Activated CD8-positive, alpha-beta T cell treated with anti-CD3 and anti-CD28 coated beads, Interleukin-2, amount 10 ng/mL, durations not matched to agents 7 days and 5 days (primary cell): ENCODE results near the gene MCTP2. TPM values are rescaled to one million over a fixed set of nuclear protein-coding genes. Genes with fewer than 3 reads are reported as not detected.

Experiments used
- ATAC-seq: fragments of 150-1000 bp; cut with Tn5 transposase; one replicate; pipeline ENCODE4 v1.10.0; 2021; ENCODE audit warnings: moderate library complexity
- CTCF ChIA-PET: fragments of 350-600 bp; sonication (Branson Sonifier 250); formaldehyde crosslinking; loops from one replicate; lab custom pipeline; 2021; ENCODE audit warnings: antibody characterized with exemption; lab: Charles Lee
- POLR2A ChIA-PET: fragments of 350-600 bp; sonication (Branson Sonifier 250); formaldehyde crosslinking; loops from one replicate; lab custom pipeline; 2021; ENCODE audit warnings: antibody characterized with exemption; lab: Charles Lee
- DNase-seq: peaks from one replicate; pipeline ENCODE4 v3.0.0-alpha.2; 2020
- H3K27ac Mint-ChIP-seq: one replicate; pipeline ENCODE4 v1.8.0; 2021; ENCODE audit warnings: mild to moderate bottlenecking, mixed read lengths
- H3K27me3 Mint-ChIP-seq: one replicate; pipeline ENCODE4 v1.8.0; 2021; ENCODE audit warnings: low read depth, mixed read lengths
- H3K36me3 Mint-ChIP-seq: one replicate; pipeline ENCODE4 v1.8.0; 2021; ENCODE audit warnings: low read depth, mixed read lengths
- H3K4me1 Mint-ChIP-seq: one replicate; pipeline ENCODE4 v1.8.0; 2021; ENCODE audit warnings: low read depth, mixed read lengths
- H3K4me3 Mint-ChIP-seq: one replicate; pipeline ENCODE4 v1.8.0; 2021; ENCODE audit warnings: mild to moderate bottlenecking, mixed read lengths
- H3K9me3 Mint-ChIP-seq: one replicate; pipeline ENCODE4 v1.8.0; 2022; ENCODE audit warnings: mixed read lengths; ENCODE audit not compliant: insufficient read depth
- total RNA-seq, 2 experiments: library from RNA; stranded (reverse); gene quantifications; one replicate each; pipeline ENCODE4 v1.2.3, GENCODE V29; 2021

MCTP2 gene
- total RNA-seq, 2 experiments from 2014 or later, result 26.2 to 26.9 TPM

- DNase-seq, result no peak
- peak; percentile 36 for ATAC-seq
- ChIA-PET POLR2A (no interaction called here), CTCF (no interaction called here)
- no peak overlapping the region for H3K27ac Mint-ChIP-seq
- H3K4me3 Mint-ChIP-seq, result no peak overlapping the region
- H3K27me3 Mint-ChIP-seq, result no peaks in the 10 kb centered on the region
- peaks cover 10% of the 10 kb centered on the region for H3K36me3 Mint-ChIP-seq
- no peaks in the 10 kb centered on the region for H3K9me3 Mint-ChIP-seq
- H3K4me1 Mint-ChIP-seq, result peaks cover 15% of the 10 kb centered on the region
Observed at GRCh38 chr15:94360251-94360685, 128.9 kb downstream of the MCTP2 start.

- Mint-ChIP-seq H3K9me3 (no peaks in the 10 kb centered on the region), H3K36me3 (peaks cover 10% of the 10 kb centered on the region), H3K4me1 (peaks cover 15% of the 10 kb centered on the region), H3K4me3 (no peak overlapping the region), H3K27ac (no peak overlapping the region), H3K27me3 (no peaks in the 10 kb centered on the region)
- ChIA-PET CTCF (interaction anchor here (1.6 kb wide), 1 partner anchor 11 kb away, joined by 4 read pairs; no protein-coding TSS in a partner anchor), POLR2A (no interaction called here)
- ATAC-seq (no peak), DNase-seq (no peak)
Observed at GRCh38 chr15:94362385-94363092, 131.2 kb downstream of the MCTP2 start.

GRCh38 chr15:94363382-94363781 lies 132.0 kb downstream of the MCTP2 start:
- POLR2A ChIA-PET, result no interaction called here
- Mint-ChIP-seq H3K27ac (no peak overlapping the region), H3K4me1 (peaks cover 15% of the 10 kb centered on the region), H3K27me3 (no peaks in the 10 kb centered on the region), H3K9me3 (no peaks in the 10 kb centered on the region), H3K4me3 (no peak overlapping the region), H3K36me3 (peaks cover 12% of the 10 kb centered on the region)
- CTCF ChIA-PET, result interaction anchor here (1.0 to 1.6 kb wide), 2 partner anchors 12 to 39 kb away, joined by 4 read pairs; no protein-coding TSS in a partner anchor
- no peak for ATAC-seq
- no peak for DNase-seq

GRCh38 chr15:94366781-94367180 lies 135.4 kb downstream of the MCTP2 start:
- H3K4me3 Mint-ChIP-seq, result no peak overlapping the region
- no peaks in the 10 kb centered on the region for H3K9me3 Mint-ChIP-seq
- no peaks in the 10 kb centered on the region for H3K27me3 Mint-ChIP-seq
- ChIA-PET CTCF (no interaction called here), POLR2A (no interaction called here)
- H3K4me1 Mint-ChIP-seq, result no peaks in the 10 kb centered on the region
- no peak for DNase-seq
- no peak overlapping the region for H3K27ac Mint-ChIP-seq
- peaks cover 12% of the 10 kb centered on the region for H3K36me3 Mint-ChIP-seq
- no peak for ATAC-seq

- ATAC-seq (no peak), DNase-seq (no peak)
- no peaks in the 10 kb centered on the region for H3K9me3 Mint-ChIP-seq
- no peaks in the 10 kb centered on the region for H3K4me1 Mint-ChIP-seq
- ChIA-PET POLR2A (no interaction called here), CTCF (interaction anchor here (1.5 kb wide), 1 partner anchor 43 kb away, joined by 3 read pairs; no protein-coding TSS in a partner anchor)
- H3K36me3 Mint-ChIP-seq, result peaks cover 16% of the 10 kb centered on the region
- no peak overlapping the region for H3K4me3 Mint-ChIP-seq
- H3K27ac Mint-ChIP-seq, result no peak overlapping the region
- no peaks in the 10 kb centered on the region for H3K27me3 Mint-ChIP-seq
Observed at GRCh38 chr15:94367726-94368535, 136.6 kb downstream of the MCTP2 start.

DNA sequence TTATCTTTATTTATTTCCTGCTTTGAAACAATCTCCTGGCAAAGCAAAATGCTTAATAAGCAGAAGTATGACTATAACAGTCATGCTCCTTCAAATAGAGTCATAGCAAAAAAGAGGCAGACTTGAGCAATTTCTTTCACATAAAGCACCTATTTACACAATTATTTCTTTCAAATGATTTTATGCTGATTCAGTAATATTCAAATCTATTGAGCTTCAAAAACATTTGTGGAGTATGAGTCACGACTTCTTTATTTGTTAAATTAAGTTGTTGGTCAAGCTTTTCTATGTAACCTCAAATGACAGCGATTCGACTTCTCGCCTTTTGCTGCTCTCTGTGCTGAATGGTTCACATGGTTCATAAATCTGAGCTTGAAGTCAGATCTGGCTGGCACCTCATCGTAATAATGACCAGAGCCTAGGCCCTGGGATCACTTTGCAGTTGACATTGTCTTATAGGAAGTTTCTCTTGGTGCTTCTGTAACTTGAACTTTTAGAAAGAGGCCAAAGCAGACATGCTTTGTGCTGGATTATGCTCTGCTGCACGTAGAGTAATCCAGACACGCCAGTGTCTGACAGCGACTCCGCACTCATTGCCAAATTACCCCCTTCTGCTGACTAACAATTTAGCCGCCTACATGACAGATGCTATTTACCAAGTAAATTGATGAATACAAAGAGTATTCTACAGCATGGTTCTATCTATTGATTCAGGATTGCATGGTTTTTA lies 139.0 kb downstream of the MCTP2 start:
- H3K4me3 Mint-ChIP-seq, result no peak overlapping the region
- no peak for DNase-seq
- ATAC-seq, result no peak
- H3K27ac Mint-ChIP-seq, result no peak overlapping the region
- H3K9me3 Mint-ChIP-seq, result no peaks in the 10 kb centered on the region
- peaks cover 20% of the 10 kb centered on the region for H3K36me3 Mint-ChIP-seq
- ChIA-PET CTCF (no interaction called here), POLR2A (no interaction called here)
- no peaks in the 10 kb centered on the region for H3K4me1 Mint-ChIP-seq
- no peaks in the 10 kb centered on the region for H3K27me3 Mint-ChIP-seq

GRCh38 chr15:94370936-94371285 lies 139.6 kb downstream of the MCTP2 start:
- ChIA-PET CTCF (no interaction called here), POLR2A (no interaction called here)
- no peak overlapping the region for H3K27ac Mint-ChIP-seq
- H3K27me3 Mint-ChIP-seq, result no peaks in the 10 kb centered on the region
- H3K36me3 Mint-ChIP-seq, result peaks cover 20% of the 10 kb centered on the region
- no peaks in the 10 kb centered on the region for H3K9me3 Mint-ChIP-seq
- ATAC-seq (no peak), DNase-seq (no peak)
- no peak overlapping the region for H3K4me3 Mint-ChIP-seq
- no peaks in the 10 kb centered on the region for H3K4me1 Mint-ChIP-seq

DNA sequence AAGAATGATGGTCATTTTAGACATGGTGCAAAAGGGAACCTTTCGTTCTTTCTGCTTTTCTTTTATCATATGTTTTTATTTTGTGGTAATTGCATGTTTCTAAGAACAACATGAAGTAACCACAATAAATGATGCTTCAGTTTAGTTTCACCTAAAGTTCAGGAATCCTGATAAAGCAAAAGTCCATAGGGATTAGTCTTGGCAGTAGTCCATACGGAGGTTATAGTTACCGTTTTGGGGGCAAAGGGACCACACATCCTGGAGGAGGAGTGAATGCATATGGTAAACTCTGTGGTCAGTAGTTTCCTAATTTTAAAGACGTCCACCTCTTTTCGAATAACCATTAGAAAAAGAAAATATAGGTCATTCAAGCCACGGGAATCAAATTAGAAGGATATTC lies 141.5 kb downstream of the MCTP2 start:
- H3K4me1 Mint-ChIP-seq, result no peaks in the 10 kb centered on the region
- no peak overlapping the region for H3K4me3 Mint-ChIP-seq
- no peaks in the 10 kb centered on the region for H3K27me3 Mint-ChIP-seq
- ATAC-seq, result no peak
- H3K9me3 Mint-ChIP-seq, result no peaks in the 10 kb centered on the region
- POLR2A ChIA-PET, result no interaction called here
- H3K36me3 Mint-ChIP-seq, result peaks cover 23% of the 10 kb centered on the region
- CTCF ChIA-PET, result interaction anchor here (2.0 kb wide), 1 partner anchor 209 kb away, joined by 6 read pairs; no protein-coding TSS in a partner anchor
- no peak overlapping the region for H3K27ac Mint-ChIP-seq
- no peak for DNase-seq

DNA sequence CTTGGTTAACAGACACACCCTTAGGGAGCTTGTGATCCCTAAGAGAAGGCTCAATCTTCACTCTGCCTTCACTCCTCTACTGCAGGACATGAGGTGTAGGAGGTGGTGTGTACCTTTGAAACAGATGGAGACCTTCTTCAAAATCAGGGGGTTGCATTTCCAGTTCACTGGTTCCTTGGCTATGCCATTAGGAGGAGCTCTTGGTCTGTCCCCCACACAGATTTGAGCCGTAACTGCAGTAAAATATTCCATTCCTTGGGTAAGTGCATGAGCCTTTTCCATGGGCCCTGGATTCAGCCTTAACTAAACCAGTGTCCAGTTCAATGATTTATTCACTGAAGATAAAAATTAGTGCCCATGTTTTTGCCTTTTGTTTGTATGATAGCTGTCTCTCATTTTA lies 144.6 kb downstream of the MCTP2 start:
- H3K27ac Mint-ChIP-seq, result no peak overlapping the region
- DNase-seq, result no peak
- no peaks in the 10 kb centered on the region for H3K4me1 Mint-ChIP-seq
- no peaks in the 10 kb centered on the region for H3K9me3 Mint-ChIP-seq
- CTCF ChIA-PET, result interaction anchor here (0.6 to 1.6 kb wide), 2 partner anchors 37 to 122 kb away, joined by 3 to 4 read pairs; no protein-coding TSS in a partner anchor
- H3K36me3 Mint-ChIP-seq, result peaks cover 13% of the 10 kb centered on the region
- POLR2A ChIA-PET, result no interaction called here
- H3K27me3 Mint-ChIP-seq, result no peaks in the 10 kb centered on the region
- H3K4me3 Mint-ChIP-seq, result no peak overlapping the region
- ATAC-seq, result no peak

DNA sequence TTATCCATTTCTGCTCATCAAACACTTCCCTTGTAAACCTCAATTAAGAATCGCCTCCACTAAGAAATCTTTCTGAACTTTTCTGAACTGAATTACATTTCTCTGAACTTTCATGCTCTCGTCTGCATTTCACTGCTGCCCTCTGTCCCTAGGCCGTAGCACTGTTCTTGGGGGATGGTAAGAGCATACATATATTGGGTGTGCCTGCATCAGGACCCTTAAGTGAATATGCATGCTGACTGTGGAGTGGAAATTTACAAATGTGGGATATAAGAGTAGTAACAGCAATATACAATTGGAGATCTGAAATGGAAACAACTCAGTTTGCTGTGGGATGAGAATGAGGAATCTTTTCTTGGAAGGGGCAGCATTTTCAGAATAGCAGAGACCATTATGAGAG lies 148.6 kb downstream of the MCTP2 start:
- ChIA-PET POLR2A (interaction anchor here (0.6 kb wide), 1 partner anchor 199 kb away, joined by 3 read pairs; no protein-coding TSS in a partner anchor), CTCF (no interaction called here)
- ATAC-seq, result no peak
- H3K9me3 Mint-ChIP-seq, result no peaks in the 10 kb centered on the region
- no peak overlapping the region for H3K27ac Mint-ChIP-seq
- no peak overlapping the region for H3K4me3 Mint-ChIP-seq
- H3K36me3 Mint-ChIP-seq, result peaks cover 10% of the 10 kb centered on the region
- H3K27me3 Mint-ChIP-seq, result no peaks in the 10 kb centered on the region
- H3K4me1 Mint-ChIP-seq, result no peaks in the 10 kb centered on the region
- no peak for DNase-seq

GRCh38 chr15:94380798-94381197 lies 149.4 kb downstream of the MCTP2 start:
- Mint-ChIP-seq H3K4me1 (no peaks in the 10 kb centered on the region), H3K27ac (no peak overlapping the region), H3K9me3 (no peaks in the 10 kb centered on the region), H3K36me3 (peaks cover 10% of the 10 kb centered on the region), H3K4me3 (no peak overlapping the region), H3K27me3 (no peaks in the 10 kb centered on the region)
- CTCF ChIA-PET, result no interaction called here
- ATAC-seq (no peak), DNase-seq (no peak)
- POLR2A ChIA-PET, result interaction anchor here (0.6 kb wide), 1 partner anchor 200 kb away, joined by 3 read pairs; no protein-coding TSS in a partner anchor
